ENCODE data around the gene MPHOSPH6.

MPHOSPH6 gene

GRCh38 chr16:82157836-82158235, 12.2 kb downstream of the MPHOSPH6 start:
- no peak for TF ChIP-seq CTCF (IDR thresholded peaks at IDR 0.05; ENCODE audit: borderline replicate concordance, extremely low read depth, low read length, poor library complexity, severe bottlenecking)
- no peak for TF ChIP-seq EZH2 (IDR thresholded peaks at IDR 0.05; ENCODE audit: borderline replicate concordance, low read depth, low read length, severe bottlenecking)
- H3K4me2 ChIP-seq (ENCODE audit: insufficient read depth, low read length): no peak overlapping the region
- no peak for DNase-seq

GRCh38 chr16:82157534-82157812, 12.6 kb downstream of the MPHOSPH6 start:
- no peak for TF ChIP-seq CTCF (IDR thresholded peaks at IDR 0.05; ENCODE audit: borderline replicate concordance, extremely low read depth, low read length, poor library complexity, severe bottlenecking)
- no peaks in the 10 kb centered on the region for H3K9me3 ChIP-seq (ENCODE audit: insufficient read depth, low read length, severe bottlenecking)
- H3K9ac ChIP-seq (ENCODE audit: low read depth, low read length): no peak overlapping the region
- H3K27me3 ChIP-seq (ENCODE audit: insufficient read depth, low read length, poor library complexity): no peaks in the 10 kb centered on the region
- DNase-seq (no peak), ATAC-seq (ENCODE audit: insufficient read depth, low read depth) (no peak)
- H3K4me2 ChIP-seq (ENCODE audit: insufficient read depth, low read length): no peak overlapping the region
- peaks cover 49% of the 10 kb centered on the region for H3K36me3 ChIP-seq (ENCODE audit: insufficient read depth, low read length)
- no peak overlapping the region for H3K4me3 ChIP-seq (ENCODE audit: low read depth in 1 of 2, low read length in 2 of 2)
- peaks cover 21% of the 10 kb centered on the region; the same call in 1 of the 2 replicates for H4K20me1 ChIP-seq (ENCODE audit: insufficient read depth, low read length)
- no peaks in the 10 kb centered on the region for H3K4me1 ChIP-seq (ENCODE audit: insufficient read depth, low read length)
- H3K27ac ChIP-seq (ENCODE audit: low read length): no peak overlapping the region
- peaks cover 51% of the 10 kb centered on the region for H3K79me2 ChIP-seq (ENCODE audit: insufficient read depth, low read length)
- H2AFZ ChIP-seq (ENCODE audit: low read depth, low read length): no peak overlapping the region

More at GRCh38 chr16:82157836-82158235, 12.2 kb downstream of the MPHOSPH6 start:
- H3K27ac ChIP-seq (ENCODE audit: low read length): no peak overlapping the region
- H3K9me3 ChIP-seq (ENCODE audit: insufficient read depth, low read length, severe bottlenecking): no peaks in the 10 kb centered on the region
- no peak overlapping the region for H3K9ac ChIP-seq (ENCODE audit: low read depth, low read length)
- no peak for ATAC-seq (ENCODE audit: insufficient read depth, low read depth)
- H3K79me2 ChIP-seq (ENCODE audit: insufficient read depth, low read length): peaks cover 49% of the 10 kb centered on the region
- H3K27me3 ChIP-seq (ENCODE audit: insufficient read depth, low read length, poor library complexity): no peaks in the 10 kb centered on the region
- H3K36me3 ChIP-seq (ENCODE audit: insufficient read depth, low read length): peaks cover 50% of the 10 kb centered on the region
- H3K4me3 ChIP-seq (ENCODE audit: low read depth in 1 of 2, low read length in 2 of 2): no peak overlapping the region
- no peak overlapping the region for H2AFZ ChIP-seq (ENCODE audit: low read depth, low read length)
- H3K4me1 ChIP-seq (ENCODE audit: insufficient read depth, low read length): no peaks in the 10 kb centered on the region
- peaks cover 19% of the 10 kb centered on the region; the same call in 1 of the 2 replicates for H4K20me1 ChIP-seq (ENCODE audit: insufficient read depth, low read length)

DNA sequence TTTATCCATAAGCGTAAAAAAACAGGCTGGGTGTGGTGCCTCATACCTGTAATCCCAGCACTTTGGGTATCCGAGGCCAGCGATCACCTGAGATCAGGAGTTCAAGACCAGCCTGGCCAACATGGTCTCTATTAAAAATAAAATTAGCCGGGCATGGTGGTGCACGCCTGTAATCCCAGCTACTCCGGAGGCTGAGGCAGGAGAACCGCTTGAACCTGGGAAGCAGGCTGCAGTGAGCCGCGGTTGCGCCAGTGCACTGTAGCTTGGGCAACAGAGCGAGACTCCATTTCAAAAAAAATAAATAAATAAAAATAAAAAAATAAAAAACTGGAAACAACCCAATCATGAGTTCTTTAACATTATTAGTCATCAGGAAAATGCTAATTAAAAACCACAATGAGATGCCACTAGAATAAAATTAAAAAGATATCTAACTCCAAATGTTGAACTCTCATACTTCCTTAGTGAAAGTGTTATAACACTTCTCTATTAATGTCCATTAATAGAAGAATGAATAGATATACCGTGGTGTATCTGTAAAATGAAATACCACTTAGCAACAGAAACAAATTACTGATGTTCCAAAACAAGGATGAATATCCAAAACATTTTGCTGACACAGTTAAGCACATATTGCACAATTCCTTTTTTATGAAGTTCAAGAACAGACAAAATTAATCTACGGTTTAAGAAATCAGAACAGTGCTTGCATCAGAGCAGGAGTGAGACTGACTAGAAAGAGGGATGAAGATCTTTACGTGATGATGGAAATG, 13.1 kb downstream of the MPHOSPH6 start:
- no peak overlapping the region for H3K27ac ChIP-seq (ENCODE audit: low read length)
- H3K79me2 ChIP-seq (ENCODE audit: insufficient read depth, low read length): peaks cover 52% of the 10 kb centered on the region
- ATAC-seq (ENCODE audit: insufficient read depth, low read depth) (no peak), DNase-seq (no peak)
- no peak overlapping the region for H3K9ac ChIP-seq (ENCODE audit: low read depth, low read length)
- no peak overlapping the region for H3K4me3 ChIP-seq (ENCODE audit: low read depth in 1 of 2, low read length in 2 of 2)
- no peaks in the 10 kb centered on the region for H3K27me3 ChIP-seq (ENCODE audit: insufficient read depth, low read length, poor library complexity)
- peaks cover 16% of the 10 kb centered on the region; the same call in 1 of the 2 replicates for H4K20me1 ChIP-seq (ENCODE audit: insufficient read depth, low read length)
- peaks cover 45% of the 10 kb centered on the region for H3K36me3 ChIP-seq (ENCODE audit: insufficient read depth, low read length)
- H2AFZ ChIP-seq (ENCODE audit: low read depth, low read length): no peak overlapping the region
- no peaks in the 10 kb centered on the region for H3K9me3 ChIP-seq (ENCODE audit: insufficient read depth, low read length, severe bottlenecking)
- H3K4me2 ChIP-seq (ENCODE audit: insufficient read depth, low read length): no peak overlapping the region
- TF ChIP-seq EZH2 (IDR thresholded peaks at IDR 0.05; ENCODE audit: borderline replicate concordance, low read depth, low read length, severe bottlenecking) (no peak), CTCF (IDR thresholded peaks at IDR 0.05; ENCODE audit: borderline replicate concordance, extremely low read depth, low read length, poor library complexity, severe bottlenecking) (no peak)
- no peaks in the 10 kb centered on the region for H3K4me1 ChIP-seq (ENCODE audit: insufficient read depth, low read length)
